ENCODE measurements around the gene TFR2.

TFR2 gene

DNA sequence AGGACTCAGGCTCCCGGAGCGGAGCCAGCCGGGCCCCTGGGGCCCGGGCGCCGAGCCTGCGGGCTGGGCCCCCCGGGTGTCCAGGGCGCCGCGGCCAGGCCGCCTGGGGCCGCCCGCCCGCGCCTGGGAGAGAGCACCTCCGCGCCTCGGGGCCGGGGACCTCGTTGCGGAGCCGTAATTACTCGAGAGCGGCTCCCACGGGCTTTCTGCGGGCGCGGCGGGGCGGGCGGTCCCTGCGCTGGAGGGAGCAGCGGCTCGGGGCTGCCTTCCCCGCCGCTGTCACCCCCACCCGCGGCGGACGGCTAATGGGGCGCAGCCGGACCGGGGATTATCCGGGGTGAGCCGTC is 33.7 kb upstream of the TFR2 start:
- peaks cover 15% of the 10 kb centered on the region for H3F3A ChIP-seq (ENCODE audit: insufficient read depth)
- no peaks in the 10 kb centered on the region for H3K9me3 ChIP-seq (ENCODE audit: insufficient read depth, low read length)
- H3K9ac ChIP-seq (ENCODE audit: low read length): peak overlapping the region; percentile 87
- H3K27me3 ChIP-seq (ENCODE audit: low read length): no peaks in the 10 kb centered on the region
- H3K79me2 ChIP-seq (ENCODE audit: insufficient read depth, low read length): peaks cover 13% of the 10 kb centered on the region
- peak overlapping the region; percentile 86 for H3K4me3 ChIP-seq (ENCODE audit: insufficient read depth, low read length, poor library complexity, severe bottlenecking)
- no peaks in the 10 kb centered on the region for H3K36me3 ChIP-seq (ENCODE audit: low read length)
- TF ChIP-seq CTCF (IDR thresholded peaks at IDR 0.05; ENCODE audit: insufficient read depth, low read length, poor library complexity, severe bottlenecking): no peak
- no peak for TF ChIP-seq EZH2phosphoT487 (conservative IDR thresholded peaks at IDR 0.05; ENCODE audit: low read length)
- H3K27ac ChIP-seq (ENCODE audit: low read depth, low read length): peak overlapping the region; percentile 70
- peak overlapping the region; percentile 71 for H3K4me2 ChIP-seq (ENCODE audit: low read depth, low read length, poor library complexity, severe bottlenecking)
- no peaks in the 10 kb centered on the region for H3K9me2 ChIP-seq (replicated peaks; ENCODE audit: insufficient read depth, low read length)
- no peak overlapping the region for H2AFZ ChIP-seq (ENCODE audit: low read depth, low read length, severe bottlenecking)
- no peaks in the 10 kb centered on the region; the same call in 1 of the 2 replicates for H4K20me1 ChIP-seq (ENCODE audit: low read depth, low read length)

- Histone ChIP-seq H3F3A (ENCODE audit: insufficient read depth) (peaks cover 10% of the 10 kb centered on the region), H2AFZ (ENCODE audit: low read depth, low read length, severe bottlenecking) (no peak overlapping the region), H3K4me2 (ENCODE audit: low read depth, low read length, poor library complexity, severe bottlenecking) (peak overlapping the region; percentile 71), H4K20me1 (ENCODE audit: low read depth, low read length) (no peaks in the 10 kb centered on the region; the same call in 1 of the 2 replicates), H3K4me3 (ENCODE audit: insufficient read depth, low read length, poor library complexity, severe bottlenecking) (peak overlapping the region; percentile 86), H3K36me3 (ENCODE audit: low read length) (no peaks in the 10 kb centered on the region), H3K27me3 (ENCODE audit: low read length) (no peaks in the 10 kb centered on the region), H3K27ac (ENCODE audit: low read depth, low read length) (peak overlapping the region; percentile 70), H3K9me3 (ENCODE audit: insufficient read depth, low read length) (no peaks in the 10 kb centered on the region), H3K9ac (ENCODE audit: low read length) (peak overlapping the region; percentile 87), H3K79me2 (ENCODE audit: insufficient read depth, low read length) (peaks cover 13% of the 10 kb centered on the region), H3K9me2 (replicated peaks; ENCODE audit: insufficient read depth, low read length) (no peaks in the 10 kb centered on the region)
- TF ChIP-seq EZH2phosphoT487 (conservative IDR thresholded peaks at IDR 0.05; ENCODE audit: low read length): no peak
Measured at GRCh38 chr7:100674411-100675104, 33.2 kb upstream of the TFR2 start.

DNA sequence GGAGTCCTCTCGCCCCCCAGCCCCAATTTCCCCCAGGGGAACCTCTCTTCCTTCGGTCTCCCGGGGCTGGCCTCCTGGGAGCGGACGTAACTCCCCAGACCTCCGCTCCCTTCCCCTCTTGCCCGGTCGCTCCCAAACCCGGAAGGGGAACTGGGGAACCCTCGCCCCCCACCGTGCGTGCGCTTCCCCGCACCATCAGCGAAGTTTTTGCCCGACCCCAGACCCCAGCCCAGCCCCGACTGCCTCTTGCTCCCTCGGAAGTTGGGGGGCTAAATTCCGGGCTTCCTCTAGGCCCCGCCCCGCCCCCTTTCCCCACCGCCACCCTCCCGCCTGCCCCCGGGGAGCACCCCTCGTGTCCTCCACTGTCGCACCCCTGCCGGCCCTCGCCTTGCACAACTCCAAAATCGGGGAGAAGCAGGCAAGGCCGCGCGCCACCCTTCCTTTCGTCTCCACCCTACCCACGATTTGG is 32.6 kb upstream of the TFR2 start:
- H3K36me3 ChIP-seq (ENCODE audit: low read length): no peaks in the 10 kb centered on the region
- H3K9me2 ChIP-seq (replicated peaks; ENCODE audit: insufficient read depth, low read length): no peaks in the 10 kb centered on the region
- peaks cover 13% of the 10 kb centered on the region for H3K79me2 ChIP-seq (ENCODE audit: insufficient read depth, low read length)
- peak overlapping the region; percentile 71 for H3K4me2 ChIP-seq (ENCODE audit: low read depth, low read length, poor library complexity, severe bottlenecking)
- no peaks in the 10 kb centered on the region; the same call in 1 of the 2 replicates for H4K20me1 ChIP-seq (ENCODE audit: low read depth, low read length)
- H2AFZ ChIP-seq (ENCODE audit: low read depth, low read length, severe bottlenecking): peak overlapping the region; percentile 39
- H3K9me3 ChIP-seq (ENCODE audit: insufficient read depth, low read length): no peaks in the 10 kb centered on the region
- peaks cover 10% of the 10 kb centered on the region for H3F3A ChIP-seq (ENCODE audit: insufficient read depth)
- peak overlapping the region; percentile 86 for H3K4me3 ChIP-seq (ENCODE audit: insufficient read depth, low read length, poor library complexity, severe bottlenecking)
- TF ChIP-seq EZH2phosphoT487 (conservative IDR thresholded peaks at IDR 0.05; ENCODE audit: low read length) (no peak), CTCF (IDR thresholded peaks at IDR 0.05; ENCODE audit: insufficient read depth, low read length, poor library complexity, severe bottlenecking) (no peak)
- no peaks in the 10 kb centered on the region for H3K27me3 ChIP-seq (ENCODE audit: low read length)
- H3K9ac ChIP-seq (ENCODE audit: low read length): peak overlapping the region; percentile 87
- H3K27ac ChIP-seq (ENCODE audit: low read depth, low read length): peak overlapping the region; percentile 70

DNA sequence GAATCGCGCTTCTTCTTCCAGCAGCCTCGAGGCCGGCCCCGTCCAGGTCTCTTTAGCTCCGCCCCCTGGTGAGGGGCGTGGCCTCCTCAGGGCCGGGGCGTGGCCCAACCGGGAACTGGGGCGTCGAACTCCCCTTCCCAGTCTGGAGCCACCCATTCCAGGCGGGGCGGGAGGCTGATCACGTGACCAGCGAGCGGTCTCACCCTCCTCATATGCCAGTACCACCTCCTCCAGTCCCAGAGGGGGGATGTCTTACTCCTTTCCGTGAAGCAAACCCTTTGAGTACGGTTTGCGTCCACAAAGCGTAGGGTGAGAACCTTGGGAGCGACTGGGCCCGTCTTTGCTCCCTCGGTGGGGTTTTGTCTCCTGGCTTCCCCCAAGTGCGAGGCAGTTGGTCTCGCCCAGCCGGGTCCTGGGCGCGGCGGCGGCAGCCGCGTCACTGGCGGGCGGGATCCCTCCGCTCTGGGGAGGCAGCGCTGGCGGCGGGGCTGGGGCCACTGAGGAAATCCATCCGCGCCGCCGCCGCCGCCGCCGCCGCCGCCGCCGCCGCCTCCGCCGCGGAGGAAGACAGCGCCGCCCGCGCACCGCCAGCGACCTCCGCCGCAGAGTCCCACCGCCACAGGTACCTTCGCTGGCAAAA is 32.1 kb upstream of the TFR2 start, which contains the start of gene GNB2:
GNB2 (plus strand) TSS at position 439 of the 640 bp plus-strand sequence. CDS start 2,526 bp downstream, outside the sequence.
- Histone ChIP-seq H3F3A (ENCODE audit: insufficient read depth) (peaks cover 10% of the 10 kb centered on the region), H3K9me3 (ENCODE audit: insufficient read depth, low read length) (no peaks in the 10 kb centered on the region), H3K36me3 (ENCODE audit: low read length) (no peaks in the 10 kb centered on the region), H3K4me2 (ENCODE audit: low read depth, low read length, poor library complexity, severe bottlenecking) (peak within 1 kb of the TSS; percentile 71), H3K79me2 (ENCODE audit: insufficient read depth, low read length) (peaks cover 13% of the 10 kb centered on the region), H3K9ac (ENCODE audit: low read length) (peak within 1 kb of the TSS; percentile 87), H4K20me1 (ENCODE audit: low read depth, low read length) (no peaks in the 10 kb centered on the region; the same call in 1 of the 2 replicates), H3K27ac (ENCODE audit: low read depth, low read length) (peak within 1 kb of the TSS; percentile 70), H3K4me3 (ENCODE audit: insufficient read depth, low read length, poor library complexity, severe bottlenecking) (peak within 1 kb of the TSS; percentile 86), H3K27me3 (ENCODE audit: low read length) (no peaks in the 10 kb centered on the region), H2AFZ (ENCODE audit: low read depth, low read length, severe bottlenecking) (peak within 1 kb of the TSS; percentile 52), H3K9me2 (replicated peaks; ENCODE audit: insufficient read depth, low read length) (no peaks in the 10 kb centered on the region)
- TF ChIP-seq EZH2phosphoT487 (conservative IDR thresholded peaks at IDR 0.05; ENCODE audit: low read length): no peak
- TF ChIP-seq CTCF (IDR thresholded peaks at IDR 0.05; ENCODE audit: insufficient read depth, low read length, poor library complexity, severe bottlenecking): no peak

Data from SU-DHL-6 (cell line).